Embryonic facial prominence (tissue), 1 donor: Measurements from ENCODE around the gene CAPN10.

Experiments
- DNase-seq: peaks from one replicate; pipeline ENCODE4 v3.0.0-alpha.2; 2016; ENCODE audit errors: extremely low spot score

The CAPN10 gene

DNA sequence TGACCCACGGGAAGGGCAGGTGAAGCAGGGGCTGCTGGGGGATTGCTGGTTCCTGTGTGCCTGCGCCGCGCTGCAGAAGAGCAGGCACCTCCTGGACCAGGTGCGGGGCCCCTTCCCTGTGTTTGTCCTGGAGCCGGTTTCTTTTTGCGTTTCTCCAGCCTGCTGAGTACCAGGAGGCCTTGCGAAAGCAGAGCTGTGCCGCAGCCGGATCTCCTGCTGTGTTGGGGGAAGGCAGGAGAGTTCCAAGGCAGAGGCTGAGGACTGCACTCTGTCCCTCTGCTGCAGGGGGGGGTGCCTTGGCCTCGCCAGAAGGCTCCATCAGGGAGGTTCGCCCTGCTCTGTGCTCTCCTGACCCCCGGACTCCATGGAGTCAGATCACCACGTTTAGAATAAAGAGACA is 2.8 kb downstream of the CAPN10 start:
- no peak for DNase-seq

- no peak for DNase-seq
Observed at GRCh38 chr2:240589850-240590525, 3.5 kb downstream of the CAPN10 start.

DNA sequence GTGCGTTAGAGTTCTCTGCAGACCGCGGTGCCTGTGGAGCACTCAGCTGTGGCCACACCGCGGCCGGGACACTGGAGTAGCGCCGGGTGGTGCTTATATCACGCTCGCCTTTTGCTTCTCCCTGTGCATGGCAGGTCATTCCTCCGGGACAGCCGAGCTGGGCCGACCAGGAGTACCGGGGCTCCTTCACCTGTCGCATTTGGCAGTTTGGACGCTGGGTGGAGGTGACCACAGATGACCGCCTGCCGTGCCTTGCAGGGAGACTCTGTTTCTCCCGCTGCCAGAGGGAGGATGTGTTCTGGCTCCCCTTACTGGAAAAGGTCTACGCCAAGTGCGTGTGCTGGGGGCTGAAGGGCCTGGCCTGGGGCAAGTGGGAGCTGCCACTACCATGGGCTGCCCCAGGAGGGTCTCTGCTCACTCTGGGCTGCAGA is 4.2 kb downstream of the CAPN10 start:
- no peak for DNase-seq

DNA sequence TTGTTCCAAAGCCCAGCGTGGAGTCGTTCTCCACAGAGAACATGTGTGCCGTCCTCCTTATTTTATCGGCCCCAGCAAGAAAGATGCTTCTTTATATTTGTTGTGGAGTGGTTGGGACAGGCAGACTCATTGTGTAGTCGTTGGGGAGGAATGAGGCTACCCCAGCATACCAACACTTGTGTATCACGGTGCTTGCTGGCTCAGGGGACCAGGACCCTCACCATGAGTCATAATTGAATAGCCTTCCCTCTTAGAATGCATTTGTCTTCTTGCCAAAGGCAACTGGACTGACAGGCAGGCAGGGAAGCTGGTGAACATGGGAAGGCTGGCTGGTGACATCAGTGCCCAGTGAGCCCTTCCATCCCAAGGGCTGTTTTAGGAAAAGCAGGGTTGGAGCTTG is 4.7 kb downstream of the CAPN10 start:
- DNase-seq = no peak

DNA sequence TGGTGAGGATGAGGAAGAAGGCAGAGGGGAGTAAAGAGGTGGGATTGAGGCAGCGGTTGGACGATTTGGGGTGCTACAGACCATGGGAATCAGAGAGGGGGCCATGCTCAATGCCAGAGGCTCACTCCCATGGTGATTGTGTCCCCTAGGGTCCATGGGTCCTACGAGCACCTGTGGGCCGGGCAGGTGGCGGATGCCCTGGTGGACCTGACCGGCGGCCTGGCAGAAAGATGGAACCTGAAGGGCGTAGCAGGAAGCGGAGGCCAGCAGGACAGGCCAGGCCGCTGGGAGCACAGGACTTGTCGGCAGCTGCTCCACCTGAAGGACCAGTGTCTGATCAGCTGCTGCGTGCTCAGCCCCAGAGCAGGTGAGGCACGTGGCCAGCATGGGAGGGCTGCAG is 5.2 kb downstream of the CAPN10 start:
- no peak for DNase-seq

DNA sequence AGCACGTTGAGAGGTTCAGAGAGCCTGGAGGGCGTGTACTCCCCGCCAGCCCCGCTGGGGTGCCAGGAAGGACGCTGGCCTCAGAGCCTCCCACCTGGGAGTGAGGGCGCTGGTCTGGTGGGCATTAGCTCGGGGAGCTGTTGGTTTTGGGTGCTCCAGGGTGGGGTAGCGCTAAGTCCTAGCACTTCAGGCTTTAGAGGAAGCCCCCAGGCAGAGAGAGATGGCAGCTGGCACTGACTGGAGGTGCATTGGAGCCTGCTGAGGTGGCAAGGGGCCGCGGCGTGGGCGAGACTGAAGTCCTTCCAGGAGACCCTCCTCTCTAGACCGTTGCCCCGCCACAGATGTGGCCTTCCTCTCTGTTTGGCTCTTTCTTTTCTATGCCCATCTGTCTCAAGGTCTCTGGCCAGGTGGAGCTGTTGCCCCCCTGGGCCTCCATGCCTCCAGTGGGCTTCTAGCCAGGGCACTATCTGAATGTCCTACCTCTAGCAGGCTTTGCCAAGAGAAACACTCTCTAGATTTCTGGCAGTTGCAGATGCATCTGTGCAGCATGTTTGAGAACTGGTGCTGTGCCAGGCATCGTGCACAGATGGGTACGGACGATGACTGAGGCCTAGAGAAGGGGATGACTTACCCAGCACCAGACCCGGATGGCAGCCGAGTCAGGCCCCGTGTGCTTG is 6.6 kb downstream of the CAPN10 start:
- DNase-seq = no peak

DNA sequence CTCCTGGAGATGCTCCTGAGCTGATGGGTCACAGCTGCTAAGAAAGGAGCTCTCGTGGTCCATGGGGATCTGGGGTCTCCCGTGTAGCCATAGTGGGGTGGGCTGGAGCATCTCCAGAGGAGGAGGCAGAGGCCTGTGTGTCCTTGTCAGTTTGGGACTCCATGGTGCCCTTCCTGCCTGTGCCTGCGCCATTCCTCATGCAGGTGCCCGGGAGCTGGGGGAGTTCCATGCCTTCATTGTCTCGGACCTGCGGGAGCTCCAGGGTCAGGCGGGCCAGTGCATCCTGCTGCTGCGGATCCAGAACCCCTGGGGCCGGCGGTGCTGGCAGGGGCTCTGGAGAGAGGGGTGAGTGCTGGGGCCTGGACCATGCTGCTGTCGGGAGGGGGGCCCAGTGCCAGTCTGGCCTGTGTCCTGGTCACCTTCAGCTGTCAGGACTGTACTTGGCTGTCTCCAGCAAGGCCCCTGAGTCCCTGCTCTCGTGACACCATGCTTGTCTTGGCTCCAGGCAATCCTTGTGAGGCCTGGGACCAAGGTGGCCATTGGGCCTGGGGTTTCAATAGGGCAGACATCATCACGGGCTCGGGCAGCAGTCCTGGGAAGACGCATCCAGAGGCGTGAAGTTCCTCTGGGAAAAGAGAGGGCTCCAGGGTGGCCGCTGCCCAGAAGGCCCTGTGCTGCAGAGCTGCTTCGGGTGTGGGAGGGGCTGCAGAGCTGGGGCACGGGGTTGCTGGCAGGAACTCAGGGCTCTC is 7.3 kb downstream of the CAPN10 start:
- no peak for DNase-seq

DNA sequence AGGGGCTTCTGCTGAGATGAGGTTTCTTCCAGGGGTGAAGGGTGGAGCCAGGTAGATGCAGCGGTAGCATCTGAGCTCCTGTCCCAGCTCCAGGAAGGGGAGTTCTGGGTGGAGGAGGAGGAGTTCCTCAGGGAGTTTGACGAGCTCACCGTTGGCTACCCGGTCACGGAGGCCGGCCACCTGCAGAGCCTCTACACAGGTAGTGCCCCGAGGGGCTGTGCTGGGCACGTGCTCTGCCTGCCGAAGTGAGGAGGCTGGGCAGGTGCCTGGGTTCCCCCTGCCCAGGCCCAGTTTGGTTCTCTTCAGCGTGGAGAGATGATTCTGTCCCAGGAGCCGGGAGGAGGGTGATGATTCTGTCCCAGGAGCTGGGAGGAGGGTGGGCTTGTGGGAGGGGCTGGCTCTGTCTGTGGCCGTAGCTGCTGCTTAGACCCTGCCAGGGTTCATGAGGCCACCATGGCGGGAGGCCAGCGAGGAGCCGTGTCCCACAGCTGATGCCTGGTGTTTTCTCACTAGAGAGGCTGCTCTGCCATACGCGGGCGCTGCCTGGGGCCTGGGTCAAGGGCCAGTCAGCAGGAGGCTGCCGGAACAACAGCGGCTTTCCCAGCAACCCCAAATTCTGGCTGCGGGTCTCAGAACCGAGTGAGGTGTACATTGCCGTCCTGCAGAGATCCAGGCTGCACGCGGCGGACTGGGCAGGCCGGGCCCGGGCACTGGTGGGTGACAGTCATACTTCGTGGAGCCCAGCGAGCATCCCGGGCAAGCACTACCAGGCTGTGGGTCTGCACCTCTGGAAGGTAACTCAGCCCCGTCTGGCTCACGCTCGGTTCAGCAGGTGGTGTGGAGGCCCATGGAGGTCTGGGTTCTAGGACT is 8.2 kb downstream of the CAPN10 start:
- no peak for DNase-seq

GRCh38 chr2:240595381-240596079 is 9.0 kb downstream of the CAPN10 start:
- DNase-seq = no peak

- DNase-seq = no peak
Observed at GRCh38 chr2:240596080-240596460, 9.5 kb downstream of the CAPN10 start.

DNA sequence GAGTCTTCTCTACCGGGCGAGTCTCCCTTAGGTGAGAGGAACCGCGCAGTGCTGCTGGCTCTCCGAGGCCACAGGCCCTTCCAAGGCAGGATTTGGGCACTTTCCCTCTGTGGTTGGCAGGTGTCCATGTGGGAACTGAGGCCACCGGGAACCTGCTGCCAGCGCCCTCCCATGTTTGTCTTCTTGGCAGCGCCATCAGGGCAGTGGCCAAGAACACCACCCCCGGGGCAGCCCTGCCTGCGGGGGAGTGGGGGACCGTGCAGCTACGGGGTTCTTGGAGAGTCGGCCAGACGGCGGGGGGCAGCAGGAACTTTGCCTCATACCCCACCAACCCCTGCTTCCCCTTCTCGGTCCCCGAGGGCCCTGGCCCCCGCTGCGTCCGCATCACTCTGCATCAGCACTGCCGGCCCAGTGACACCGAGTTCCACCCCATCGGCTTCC is 10.0 kb downstream of the CAPN10 start:
- no peak for DNase-seq

DNA sequence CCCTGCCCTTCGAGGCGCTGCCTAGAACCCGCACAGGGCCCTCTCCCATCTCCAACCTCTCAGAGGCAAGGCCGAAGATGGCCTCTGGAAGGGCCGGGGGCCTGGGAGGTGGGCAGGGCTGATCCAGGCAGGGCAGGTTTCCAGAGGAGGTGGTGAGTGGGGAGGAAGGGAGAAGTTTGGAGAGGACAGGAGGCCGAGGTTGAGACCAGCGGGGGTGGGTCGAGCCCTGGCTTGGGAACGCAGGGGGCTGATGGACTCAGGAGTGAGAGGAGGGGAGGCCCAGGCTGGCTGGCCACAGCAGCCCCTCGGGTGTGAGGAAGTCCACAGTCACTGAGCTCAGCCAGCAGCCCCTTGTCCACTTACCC is 10.5 kb downstream of the CAPN10 start:
- DNase-seq = no peak

DNA sequence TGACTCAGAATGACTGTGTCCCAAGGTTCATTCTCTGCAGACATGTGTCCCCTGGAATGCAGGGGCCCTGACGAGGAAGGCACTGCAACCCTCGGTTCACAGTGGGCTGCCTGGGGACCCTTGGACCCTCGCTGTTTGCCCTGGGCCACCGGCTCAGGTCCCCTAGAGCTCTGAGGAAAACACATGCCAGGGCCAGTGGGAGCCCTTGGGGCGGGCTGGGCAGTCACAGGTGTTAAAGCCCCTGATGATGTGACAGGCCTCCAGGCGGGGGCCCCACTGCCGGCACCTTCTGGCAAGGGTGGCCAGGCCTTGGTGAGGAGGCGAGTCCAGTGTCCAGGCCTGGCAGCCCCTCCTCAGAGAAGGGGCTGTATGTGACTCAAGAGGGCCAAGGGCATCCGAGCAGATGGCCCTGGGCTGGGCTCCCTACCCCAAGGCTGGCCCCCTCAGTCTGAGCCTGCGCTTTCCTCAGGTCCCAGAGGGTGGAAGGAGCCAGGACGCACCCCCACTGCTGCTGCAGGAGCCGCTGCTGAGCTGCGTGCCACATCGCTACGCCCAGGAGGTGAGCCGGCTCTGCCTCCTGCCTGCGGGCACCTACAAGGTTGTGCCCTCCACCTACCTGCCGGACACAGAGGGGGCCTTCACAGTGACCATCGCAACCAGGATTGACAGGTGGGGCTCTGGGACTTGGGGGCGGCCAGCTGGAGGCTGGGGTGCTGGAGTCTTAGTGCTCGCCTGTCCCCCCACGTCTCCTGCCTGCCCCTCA is 11.1 kb downstream of the CAPN10 start:
- no peak for DNase-seq

DNA sequence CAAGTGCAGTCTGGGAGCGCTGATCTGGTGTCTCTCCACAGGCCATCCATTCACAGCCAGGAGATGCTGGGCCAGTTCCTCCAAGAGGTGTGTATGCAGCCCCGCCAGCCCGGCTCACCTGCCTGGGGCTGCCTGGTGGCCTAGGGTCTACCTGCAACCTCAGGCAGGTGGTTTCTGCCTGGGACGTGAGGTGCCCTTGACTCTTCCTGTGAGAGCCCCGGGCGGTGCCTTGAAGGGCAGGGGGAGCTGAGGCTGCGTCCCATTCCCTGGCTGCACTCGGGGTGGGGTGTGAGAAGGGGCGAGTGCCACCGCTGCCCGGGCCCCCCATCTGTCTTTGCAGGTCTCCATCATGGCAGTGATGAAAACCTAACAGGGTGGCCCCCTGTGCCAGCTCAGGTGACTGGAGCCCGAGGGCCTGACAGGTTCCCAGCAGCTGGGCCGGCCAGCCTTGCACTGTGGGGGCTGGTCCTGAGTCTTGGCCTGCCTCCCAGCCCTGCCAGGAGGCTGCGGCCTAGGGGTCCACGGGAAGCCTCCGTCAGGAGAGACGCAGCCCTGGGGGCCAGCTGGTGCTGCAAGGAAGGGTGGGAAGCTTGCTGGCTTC is 11.9 kb downstream of the CAPN10 start:
- DNase-seq = no peak

DNA sequence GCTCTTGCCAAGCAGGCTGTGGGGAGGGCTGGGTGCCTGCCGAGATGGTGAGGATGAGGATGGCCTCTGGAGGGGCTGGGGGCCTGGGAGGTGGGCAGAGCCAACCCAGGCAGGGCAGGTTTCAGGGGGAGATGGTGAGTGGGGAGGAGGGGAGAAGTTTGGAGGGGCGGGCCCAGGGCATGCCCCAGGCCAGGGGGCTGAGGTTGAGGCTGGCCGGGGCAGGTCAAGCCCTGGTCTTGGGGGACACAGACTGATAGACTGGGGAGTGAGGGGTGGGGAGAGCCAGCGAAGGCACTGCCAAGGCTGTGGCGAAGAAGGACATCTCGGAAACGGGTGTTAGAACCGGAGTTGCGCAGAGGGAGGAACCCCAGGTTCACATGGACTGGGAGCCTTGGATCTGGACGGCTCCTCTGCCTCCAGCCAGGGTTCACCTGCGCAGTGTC is 12.6 kb downstream of the CAPN10 start:
- no peak for DNase-seq

DNA sequence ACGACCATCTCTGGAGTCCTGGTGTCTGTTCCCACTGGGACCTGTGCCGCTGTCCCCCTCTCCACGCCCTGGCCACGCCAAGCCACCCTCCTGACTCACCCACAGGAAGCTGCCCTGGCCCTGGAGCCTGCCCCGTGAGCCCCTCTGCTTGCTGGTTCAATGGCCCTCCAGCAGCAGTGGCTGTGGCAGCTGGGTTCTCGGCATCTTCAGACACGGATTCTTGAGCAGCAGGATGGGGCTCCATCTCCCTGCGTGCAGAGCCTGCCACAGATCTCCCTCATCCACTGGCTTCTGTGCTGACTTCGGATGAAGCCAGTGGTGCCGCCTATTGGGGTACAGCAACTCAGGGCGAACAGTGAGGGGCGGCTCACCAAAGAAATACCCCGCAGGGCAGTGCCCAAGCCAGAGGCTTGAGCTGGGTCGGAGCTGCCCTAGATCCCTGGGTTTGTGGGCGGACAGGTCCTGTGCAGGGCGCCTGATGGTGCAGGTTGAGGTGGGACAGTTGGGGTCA is 14.0 kb downstream of the CAPN10 start:
- DNase-seq = no peak

GRCh38 chr2:240601061-240601830 is 14.7 kb downstream of the CAPN10 start:
- DNase-seq = no peak

GRCh38 chr2:240601831-240602160 is 15.3 kb downstream of the CAPN10 start:
- no peak for DNase-seq
